Measurements from ENCODE around the gene ATF7. TPM values are rescaled to one million over a fixed set of nuclear protein-coding genes. Genes with fewer than 3 reads are reported as not detected.

ATF7 gene
- total and polyA plus RNA-seq, 2 of the 13 experiments (the other 11 are each of a cell fraction or from before 2014, with no cell fraction given), result 9.6 to 16.2 TPM

DNA sequence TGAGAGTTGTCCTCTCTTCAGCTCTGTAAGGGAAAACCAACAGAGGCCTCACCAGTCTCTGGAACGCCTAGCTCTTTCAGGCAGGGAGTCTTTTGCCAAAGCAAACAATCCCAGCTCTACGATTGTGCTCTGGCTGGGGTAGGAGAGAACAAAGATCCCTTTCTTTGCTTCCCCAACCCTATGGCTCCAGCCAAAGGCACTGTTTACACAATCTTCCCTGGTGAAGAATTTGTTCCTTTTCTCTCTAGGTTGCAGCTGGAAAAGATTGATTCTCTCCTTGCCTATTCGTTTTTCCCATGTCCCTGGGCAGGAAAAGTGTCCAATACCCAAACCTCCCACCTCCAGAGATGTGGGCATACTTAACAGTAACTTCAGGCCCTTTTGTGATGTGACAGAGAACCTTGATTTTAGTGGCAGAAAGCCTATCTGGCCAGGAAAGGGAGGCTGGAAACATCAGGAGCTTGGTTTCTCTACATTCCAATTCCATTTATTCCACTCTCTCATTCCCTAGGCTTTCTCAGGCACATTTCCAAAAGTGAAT lies 32.9 kb upstream of the ATF7 start (continued):
- TF ChIP-seq FIP1L1 (IDR thresholded peaks at IDR 0.05; ENCODE audit: borderline replicate concordance, insufficient read depth, low read depth, low read length), result no peak
- TF ChIP-seq ZNF263 (CRISPR knock-in tag; IDR thresholded peaks at IDR 0.05), result no peak; the same call in 1 of the 2 replicates
- 0 out of 2 replicates have a peak, but pooled peaks have one; percentile 62 for TF ChIP-seq MEF2D (CRISPR knock-in tag; IDR thresholded peaks at IDR 0.05)
- no peak for TF ChIP-seq POLR2AphosphoS5 (IDR thresholded peaks at IDR 0.05; ENCODE audit: low read depth, low read length)
- peak; percentile 96; the same call in 1 of the 2 replicates for TF ChIP-seq ZNF775 (CRISPR knock-in tag; IDR thresholded peaks at IDR 0.05; ENCODE audit: borderline replicate concordance)
- TF ChIP-seq NFIC (IDR thresholded peaks at IDR 0.05; ENCODE audit: low read length), result peak; percentile 71; the same call in 1 of the 2 replicates
- no peak for TF ChIP-seq ATM (IDR thresholded peaks at IDR 0.05; ENCODE audit: borderline replicate concordance)
- TF ChIP-seq, protein P1, sequence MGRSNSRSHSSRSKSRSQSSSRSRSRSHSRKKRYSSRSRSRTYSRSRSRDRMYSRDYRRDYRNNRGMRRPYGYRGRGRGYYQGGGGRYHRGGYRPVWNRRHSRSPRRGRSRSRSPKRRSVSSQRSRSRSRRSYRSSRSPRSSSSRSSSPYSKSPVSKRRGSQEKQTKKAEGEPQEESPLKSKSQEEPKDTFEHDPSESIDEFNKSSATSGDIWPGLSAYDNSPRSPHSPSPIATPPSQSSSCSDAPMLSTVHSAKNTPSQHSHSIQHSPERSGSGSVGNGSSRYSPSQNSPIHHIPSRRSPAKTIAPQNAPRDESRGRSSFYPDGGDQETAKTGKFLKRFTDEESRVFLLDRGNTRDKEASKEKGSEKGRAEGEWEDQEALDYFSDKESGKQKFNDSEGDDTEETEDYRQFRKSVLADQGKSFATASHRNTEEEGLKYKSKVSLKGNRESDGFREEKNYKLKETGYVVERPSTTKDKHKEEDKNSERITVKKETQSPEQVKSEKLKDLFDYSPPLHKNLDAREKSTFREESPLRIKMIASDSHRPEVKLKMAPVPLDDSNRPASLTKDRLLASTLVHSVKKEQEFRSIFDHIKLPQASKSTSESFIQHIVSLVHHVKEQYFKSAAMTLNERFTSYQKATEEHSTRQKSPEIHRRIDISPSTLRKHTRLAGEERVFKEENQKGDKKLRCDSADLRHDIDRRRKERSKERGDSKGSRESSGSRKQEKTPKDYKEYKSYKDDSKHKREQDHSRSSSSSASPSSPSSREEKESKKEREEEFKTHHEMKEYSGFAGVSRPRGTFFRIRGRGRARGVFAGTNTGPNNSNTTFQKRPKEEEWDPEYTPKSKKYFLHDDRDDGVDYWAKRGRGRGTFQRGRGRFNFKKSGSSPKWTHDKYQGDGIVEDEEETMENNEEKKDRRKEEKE (IDR thresholded peaks at IDR 0.05), result no peak
- peak; percentile 63; the same call in 1 of the 2 replicates for TF ChIP-seq ZNF292 (CRISPR knock-in tag; IDR thresholded peaks at IDR 0.05; ENCODE audit: borderline replicate concordance, low read depth)
- no peak for TF ChIP-seq ZNF274 (CRISPR knock-in tag; IDR thresholded peaks at IDR 0.05)
- no peak for TF ChIP-seq PTBP1 (IDR thresholded peaks at IDR 0.05; ENCODE audit: low read depth, low read length, poor library complexity, severe bottlenecking)
- peak; percentile 93 for TF ChIP-seq ZNF614 (CRISPR knock-in tag; IDR thresholded peaks at IDR 0.05; ENCODE audit: borderline replicate concordance)
- TF ChIP-seq, protein P2, sequence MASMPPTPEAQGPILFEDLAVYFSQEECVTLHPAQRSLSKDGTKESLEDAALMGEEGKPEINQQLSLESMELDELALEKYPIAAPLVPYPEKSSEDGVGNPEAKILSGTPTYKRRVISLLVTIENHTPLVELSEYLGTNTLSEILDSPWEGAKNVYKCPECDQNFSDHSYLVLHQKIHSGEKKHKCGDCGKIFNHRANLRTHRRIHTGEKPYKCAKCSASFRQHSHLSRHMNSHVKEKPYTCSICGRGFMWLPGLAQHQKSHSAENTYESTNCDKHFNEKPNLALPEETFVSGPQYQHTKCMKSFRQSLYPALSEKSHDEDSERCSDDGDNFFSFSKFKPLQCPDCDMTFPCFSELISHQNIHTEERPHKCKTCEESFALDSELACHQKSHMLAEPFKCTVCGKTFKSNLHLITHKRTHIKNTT (CRISPR knock-in tag; IDR thresholded peaks at IDR 0.05), result no peak
- TF ChIP-seq ZNF34 (CRISPR knock-in tag; IDR thresholded peaks at IDR 0.05; ENCODE audit: borderline replicate concordance), result no peak
- TF ChIP-seq ZNF333 (CRISPR knock-in tag; IDR thresholded peaks at IDR 0.05; ENCODE audit: borderline replicate concordance), result no peak
- TF ChIP-seq, protein P3, sequence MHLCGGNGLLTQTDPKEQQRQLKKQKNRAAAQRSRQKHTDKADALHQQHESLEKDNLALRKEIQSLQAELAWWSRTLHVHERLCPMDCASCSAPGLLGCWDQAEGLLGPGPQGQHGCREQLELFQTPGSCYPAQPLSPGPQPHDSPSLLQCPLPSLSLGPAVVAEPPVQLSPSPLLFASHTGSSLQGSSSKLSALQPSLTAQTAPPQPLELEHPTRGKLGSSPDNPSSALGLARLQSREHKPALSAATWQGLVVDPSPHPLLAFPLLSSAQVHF (CRISPR knock-in tag; IDR thresholded peaks at IDR 0.05), result no peak
- TF ChIP-seq, protein P4, sequence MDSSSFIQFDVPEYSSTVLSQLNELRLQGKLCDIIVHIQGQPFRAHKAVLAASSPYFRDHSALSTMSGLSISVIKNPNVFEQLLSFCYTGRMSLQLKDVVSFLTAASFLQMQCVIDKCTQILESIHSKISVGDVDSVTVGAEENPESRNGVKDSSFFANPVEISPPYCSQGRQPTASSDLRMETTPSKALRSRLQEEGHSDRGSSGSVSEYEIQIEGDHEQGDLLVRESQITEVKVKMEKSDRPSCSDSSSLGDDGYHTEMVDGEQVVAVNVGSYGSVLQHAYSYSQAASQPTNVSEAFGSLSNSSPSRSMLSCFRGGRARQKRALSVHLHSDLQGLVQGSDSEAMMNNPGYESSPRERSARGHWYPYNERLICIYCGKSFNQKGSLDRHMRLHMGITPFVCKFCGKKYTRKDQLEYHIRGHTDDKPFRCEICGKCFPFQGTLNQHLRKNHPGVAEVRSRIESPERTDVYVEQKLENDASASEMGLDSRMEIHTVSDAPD (CRISPR knock-in tag; IDR thresholded peaks at IDR 0.05), result peak; percentile 99
- TF ChIP-seq, protein P5, sequence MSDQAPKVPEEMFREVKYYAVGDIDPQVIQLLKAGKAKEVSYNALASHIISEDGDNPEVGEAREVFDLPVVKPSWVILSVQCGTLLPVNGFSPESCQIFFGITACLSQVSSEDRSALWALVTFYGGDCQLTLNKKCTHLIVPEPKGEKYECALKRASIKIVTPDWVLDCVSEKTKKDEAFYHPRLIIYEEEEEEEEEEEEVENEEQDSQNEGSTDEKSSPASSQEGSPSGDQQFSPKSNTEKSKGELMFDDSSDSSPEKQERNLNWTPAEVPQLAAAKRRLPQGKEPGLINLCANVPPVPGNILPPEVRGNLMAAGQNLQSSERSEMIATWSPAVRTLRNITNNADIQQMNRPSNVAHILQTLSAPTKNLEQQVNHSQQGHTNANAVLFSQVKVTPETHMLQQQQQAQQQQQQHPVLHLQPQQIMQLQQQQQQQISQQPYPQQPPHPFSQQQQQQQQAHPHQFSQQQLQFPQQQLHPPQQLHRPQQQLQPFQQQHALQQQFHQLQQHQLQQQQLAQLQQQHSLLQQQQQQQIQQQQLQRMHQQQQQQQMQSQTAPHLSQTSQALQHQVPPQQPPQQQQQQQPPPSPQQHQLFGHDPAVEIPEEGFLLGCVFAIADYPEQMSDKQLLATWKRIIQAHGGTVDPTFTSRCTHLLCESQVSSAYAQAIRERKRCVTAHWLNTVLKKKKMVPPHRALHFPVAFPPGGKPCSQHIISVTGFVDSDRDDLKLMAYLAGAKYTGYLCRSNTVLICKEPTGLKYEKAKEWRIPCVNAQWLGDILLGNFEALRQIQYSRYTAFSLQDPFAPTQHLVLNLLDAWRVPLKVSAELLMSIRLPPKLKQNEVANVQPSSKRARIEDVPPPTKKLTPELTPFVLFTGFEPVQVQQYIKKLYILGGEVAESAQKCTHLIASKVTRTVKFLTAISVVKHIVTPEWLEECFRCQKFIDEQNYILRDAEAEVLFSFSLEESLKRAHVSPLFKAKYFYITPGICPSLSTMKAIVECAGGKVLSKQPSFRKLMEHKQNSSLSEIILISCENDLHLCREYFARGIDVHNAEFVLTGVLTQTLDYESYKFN (CRISPR knock-in tag; conservative IDR thresholded peaks at IDR 0.05), result peak; percentile 90

Data from HepG2 (cell line).